Measurements from ENCODE around the gene SPATA31D3. TPM values are rescaled to one million over a fixed set of nuclear protein-coding genes. Genes with fewer than 3 reads are reported as not detected.

SPATA31D3 gene
- total RNA-seq, 1 experiment from 2014 or later: not detected

DNA sequence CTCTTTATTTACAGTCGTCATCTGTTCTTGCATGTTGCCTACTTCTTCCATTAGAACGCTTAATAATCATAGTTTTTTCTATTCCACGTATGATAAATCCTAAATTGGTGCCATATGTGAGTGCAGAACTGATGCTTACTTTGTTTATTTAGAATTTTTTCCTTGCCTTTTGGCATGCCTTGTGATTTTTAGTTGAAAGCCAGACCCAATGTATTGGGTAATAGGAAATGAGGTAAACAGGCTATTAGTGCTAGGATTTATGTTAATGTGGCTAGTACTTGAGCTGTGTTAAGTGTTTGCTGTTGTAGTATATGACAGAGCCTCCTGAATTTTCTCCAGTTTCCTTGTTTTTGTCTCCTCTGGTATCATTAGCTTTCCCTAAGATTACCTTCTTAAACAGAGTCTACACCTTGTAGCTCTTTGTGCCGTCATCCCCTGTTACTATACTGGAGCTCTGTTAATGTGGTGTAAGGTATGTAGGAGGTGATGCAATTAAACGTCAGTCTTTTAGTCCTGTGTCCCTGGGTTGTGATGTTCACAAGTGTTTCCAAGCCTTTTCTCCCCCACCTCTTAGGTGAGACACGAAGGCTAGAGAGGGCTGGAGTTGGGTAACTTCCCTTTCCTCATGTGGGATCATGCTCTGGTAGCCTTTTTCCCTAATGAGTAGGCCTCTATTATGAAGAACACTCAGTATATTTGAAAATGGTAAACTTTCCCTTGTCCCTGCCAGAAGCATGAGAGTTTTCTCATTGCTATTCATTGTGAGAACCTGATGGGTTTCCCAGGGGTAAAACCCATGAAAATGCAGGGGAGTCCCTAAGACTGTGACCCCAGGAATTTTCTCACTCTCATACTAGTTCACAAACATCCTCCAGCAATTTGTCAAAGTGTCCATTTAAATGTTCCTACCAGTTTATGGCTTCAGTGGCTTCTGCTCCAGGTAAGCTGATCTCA is 21.2 kb downstream of the SPATA31D3 start:
- H3K27me3 ChIP-seq (ENCODE audit: insufficient read depth, low read length): no peaks in the 10 kb centered on the region
- H3K9ac ChIP-seq (ENCODE audit: extremely low read depth, insufficient read length, low read length): no peak overlapping the region
- H3K14ac ChIP-seq (ENCODE audit: insufficient read depth, low read length): no peak overlapping the region
- Mint-ChIP-seq H3K4me3 (no peak overlapping the region), H3K27me3 (ENCODE audit: low read depth) (no peaks in the 10 kb centered on the region), H3K9me3 (peaks cover 6 to 9% of the 10 kb centered on the region in 2 experiments; a peak in 4 of 5 replicates), H3K27ac (no peak overlapping the region), H3K36me3 (ENCODE audit: insufficient read depth in 1 of 3, low read depth in 3 of 3) (peaks cover 0 to 3% (median 2%) of the 10 kb centered on the region in 3 experiments; a peak in 3 of 7 replicates), H3K4me1 (no peaks in the 10 kb centered on the region)
- H3K23ac ChIP-seq (ENCODE audit: insufficient read length, low read depth, low read length): no peak overlapping the region
- no peak overlapping the region for H3K56ac ChIP-seq (ENCODE audit: insufficient read length, low read depth, low read length)
- no peak overlapping the region for H2BK120ac ChIP-seq (ENCODE audit: low read depth, low read length, poor library complexity, severe bottlenecking)
- no peak overlapping the region for H3K18ac ChIP-seq (ENCODE audit: insufficient read length, low read depth, low read length)
- no peak overlapping the region for H2BK15ac ChIP-seq (ENCODE audit: low read depth, low read length)
- no peak overlapping the region for H2BK5ac ChIP-seq (ENCODE audit: insufficient read length, low read length)
- H4K91ac ChIP-seq (ENCODE audit: insufficient read length, low read depth, low read length): no peak overlapping the region
- H3K79me1 ChIP-seq (ENCODE audit: insufficient read depth, low read depth, low read length, poor library complexity, severe bottlenecking): no peaks in the 10 kb centered on the region
- no peak overlapping the region for H2BK12ac ChIP-seq (ENCODE audit: insufficient read length, low read depth, low read length)
- no peak overlapping the region for H2AFZ ChIP-seq (ENCODE audit: low read length)
- no CpG with 5 or more reads among the region's 6 CpGs for WGBS (ENCODE audit: extremely low coverage, insufficient read length, low lambda C conversion rate)
- no peak overlapping the region for H4K8ac ChIP-seq (replicated peaks; ENCODE audit: insufficient read length, low read depth, low read length)
- TF ChIP-seq, protein P1, sequence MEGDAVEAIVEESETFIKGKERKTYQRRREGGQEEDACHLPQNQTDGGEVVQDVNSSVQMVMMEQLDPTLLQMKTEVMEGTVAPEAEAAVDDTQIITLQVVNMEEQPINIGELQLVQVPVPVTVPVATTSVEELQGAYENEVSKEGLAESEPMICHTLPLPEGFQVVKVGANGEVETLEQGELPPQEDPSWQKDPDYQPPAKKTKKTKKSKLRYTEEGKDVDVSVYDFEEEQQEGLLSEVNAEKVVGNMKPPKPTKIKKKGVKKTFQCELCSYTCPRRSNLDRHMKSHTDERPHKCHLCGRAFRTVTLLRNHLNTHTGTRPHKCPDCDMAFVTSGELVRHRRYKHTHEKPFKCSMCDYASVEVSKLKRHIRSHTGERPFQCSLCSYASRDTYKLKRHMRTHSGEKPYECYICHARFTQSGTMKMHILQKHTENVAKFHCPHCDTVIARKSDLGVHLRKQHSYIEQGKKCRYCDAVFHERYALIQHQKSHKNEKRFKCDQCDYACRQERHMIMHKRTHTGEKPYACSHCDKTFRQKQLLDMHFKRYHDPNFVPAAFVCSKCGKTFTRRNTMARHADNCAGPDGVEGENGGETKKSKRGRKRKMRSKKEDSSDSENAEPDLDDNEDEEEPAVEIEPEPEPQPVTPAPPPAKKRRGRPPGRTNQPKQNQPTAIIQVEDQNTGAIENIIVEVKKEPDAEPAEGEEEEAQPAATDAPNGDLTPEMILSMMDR (conservative IDR thresholded peaks at IDR 0.05): no peak
- H3T11ph ChIP-seq (ENCODE audit: low read length): no peak overlapping the region
- H2BK20ac ChIP-seq (ENCODE audit: low read depth, low read length, poor library complexity, severe bottlenecking): no peak overlapping the region
- no peaks in the 10 kb centered on the region for H4K20me1 ChIP-seq (ENCODE audit: control insufficient read depth, insufficient read depth, insufficient read length)
- no peak overlapping the region for H4K5ac ChIP-seq (ENCODE audit: insufficient read length, low read depth, low read length)
- no peak overlapping the region for H3K4me2 ChIP-seq (ENCODE audit: insufficient read depth, insufficient read length, low read length)
- no peak overlapping the region for H3K4ac ChIP-seq (ENCODE audit: low read depth, low read length)
- no peak overlapping the region for H3K27ac ChIP-seq (ENCODE audit: insufficient read length, low read depth, low read length)
- H3K79me2 ChIP-seq (ENCODE audit: insufficient read depth, low read length): no peaks in the 10 kb centered on the region
- H2AK5ac ChIP-seq (ENCODE audit: insufficient read length, low read length): no peak overlapping the region
- no peaks in the 10 kb centered on the region for H3K23me2 ChIP-seq (ENCODE audit: insufficient read length, low read depth, low read length, poor library complexity, severe bottlenecking)
- H3K9me3 ChIP-seq (ENCODE audit: control insufficient read depth, low read depth, low read length): no peaks in the 10 kb centered on the region
- DNase-seq: no peak
- no peaks in the 10 kb centered on the region for H3K4me1 ChIP-seq (ENCODE audit: insufficient read depth, low read length)

Measured in H9 (cell line).